ENCODE measurements around the gene STAM2. TPM values are rescaled to one million over a fixed set of nuclear protein-coding genes. Genes with fewer than 3 reads are reported as not detected.
A peak's percentile ranks its signal among the peaks of the same experiment; 100 is the strongest.
"Not testable (repeated sequence)": the region's sequence is repeated elsewhere in the genome, so short reads cannot be mapped to it uniquely, and the experiment has no call there.

STAM2 gene
- total RNA-seq, 2 donors from 2014 or later: 14.8 to 17.3 TPM

GRCh38 chr2:152183401-152184073 is 8.0 kb upstream of the STAM2 start:
- H3K36me3 Mint-ChIP-seq (ENCODE audit: low read depth): no peaks in the 10 kb centered on the region
- H3K27ac Mint-ChIP-seq: no peak overlapping the region
- no peak for ATAC-seq (replicated peaks)
- no peak overlapping the region for H3K4me3 Mint-ChIP-seq
- peaks cover 23% of the 10 kb centered on the region for H3K27me3 Mint-ChIP-seq
- no peaks in the 10 kb centered on the region for H3K9me3 Mint-ChIP-seq
- H3K4me1 Mint-ChIP-seq: no peaks in the 10 kb centered on the region

GRCh38 chr2:152177667-152178066 is 2.1 kb upstream of the STAM2 start:
- ATAC-seq (replicated peaks); H3K27ac Mint-ChIP-seq; H3K4me3 Mint-ChIP-seq; H3K27me3 Mint-ChIP-seq; H3K36me3 Mint-ChIP-seq (ENCODE audit: low read depth); H3K4me1 Mint-ChIP-seq; H3K9me3 Mint-ChIP-seq: not testable (repeated sequence)

DNA sequence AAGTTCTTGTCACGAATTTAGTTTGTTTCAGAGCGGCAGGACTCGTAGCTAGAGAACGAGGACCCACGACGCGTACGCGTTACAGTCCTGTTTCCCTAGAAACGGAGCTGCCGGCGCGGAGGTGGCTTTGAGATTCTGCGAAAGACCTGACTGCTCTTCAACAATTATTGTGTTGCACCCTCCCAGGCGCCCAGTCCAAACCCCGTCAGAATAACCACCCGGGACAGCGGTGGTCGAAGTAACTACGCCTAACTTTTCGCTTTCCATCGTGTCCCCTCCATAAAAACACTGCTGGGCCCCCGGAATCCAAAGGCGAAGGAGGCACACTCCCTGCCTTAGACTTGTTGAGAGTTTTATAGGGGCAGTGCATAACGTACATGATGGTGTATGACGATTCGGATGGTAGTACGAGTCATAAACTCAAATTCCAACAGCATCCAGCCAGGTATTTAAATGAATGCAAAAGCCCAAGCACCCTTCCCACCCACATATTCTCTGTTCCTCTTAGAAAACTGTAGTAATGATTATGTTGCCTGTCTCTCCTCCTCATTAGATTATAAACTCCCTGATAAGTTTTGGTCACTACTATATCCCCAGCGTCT is 651 bp upstream of the STAM2 start:
- peak overlapping the region; percentile 92 for H3K4me3 Mint-ChIP-seq
- H3K27me3 Mint-ChIP-seq: no peaks in the 10 kb centered on the region
- peaks cover 5% of the 10 kb centered on the region for H3K36me3 Mint-ChIP-seq (ENCODE audit: low read depth)
- H3K27ac Mint-ChIP-seq: peak overlapping the region; percentile 99
- peaks cover 14% of the 10 kb centered on the region for H3K4me1 Mint-ChIP-seq
- no peaks in the 10 kb centered on the region for H3K9me3 Mint-ChIP-seq
- ATAC-seq (replicated peaks): peak; percentile 37

GRCh38 chr2:152175012-152175367 is 573 bp downstream of the STAM2 start:
- Mint-ChIP-seq H3K36me3 (ENCODE audit: low read depth) (peaks cover 5% of the 10 kb centered on the region), H3K4me1 (peaks cover 14% of the 10 kb centered on the region), H3K27ac (peak overlapping the region; percentile 99), H3K4me3 (peak overlapping the region; percentile 92), H3K9me3 (no peaks in the 10 kb centered on the region), H3K27me3 (no peaks in the 10 kb centered on the region)
- ATAC-seq (replicated peaks): peak; percentile 12

DNA sequence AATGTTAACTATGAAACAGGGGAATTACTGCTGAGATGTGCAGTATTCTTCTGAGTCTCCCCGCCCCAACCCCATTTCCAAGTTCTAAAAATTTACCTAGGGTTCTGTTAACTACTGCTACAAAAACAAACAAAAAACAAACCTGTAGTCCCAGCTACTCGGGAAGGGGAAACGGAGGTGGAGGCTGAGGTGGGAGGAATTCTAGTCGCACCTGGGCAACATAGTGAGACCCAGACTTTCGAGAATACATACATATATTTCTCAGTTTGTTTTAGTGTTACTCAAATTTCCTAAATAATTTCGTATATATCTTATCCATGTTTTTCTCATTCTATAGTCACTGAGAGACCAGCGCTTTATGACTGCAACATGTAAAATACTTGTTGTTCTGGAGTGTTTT is 989 bp downstream of the STAM2 start:
- Mint-ChIP-seq H3K9me3 (no peaks in the 10 kb centered on the region), H3K27me3 (no peaks in the 10 kb centered on the region), H3K27ac (peak overlapping the region; percentile 99), H3K4me3 (peak overlapping the region; percentile 92), H3K4me1 (peaks cover 14% of the 10 kb centered on the region), H3K36me3 (ENCODE audit: low read depth) (peaks cover 7% of the 10 kb centered on the region)
- no peak for ATAC-seq (replicated peaks)

DNA sequence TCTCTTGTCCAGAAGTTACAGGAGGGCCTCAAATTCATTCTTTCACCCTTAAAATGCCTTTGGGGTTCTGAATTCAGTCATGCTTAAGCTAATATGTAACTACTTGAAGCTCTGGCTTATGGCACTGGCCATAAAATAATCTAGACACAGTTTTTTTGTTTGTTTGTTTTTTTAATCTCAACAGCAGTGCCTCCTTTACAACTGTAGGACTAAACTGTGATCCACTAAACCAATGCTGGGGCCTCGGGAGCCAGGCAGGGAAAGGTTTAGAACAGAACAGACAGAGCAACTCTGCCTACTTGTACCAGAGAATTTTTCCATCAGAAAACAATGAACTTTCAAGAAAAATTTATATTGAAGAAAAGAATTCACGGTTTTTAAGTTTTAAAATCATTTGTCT is 1.7 kb downstream of the STAM2 start:
- ATAC-seq (replicated peaks): no peak
- Mint-ChIP-seq H3K36me3 (ENCODE audit: low read depth) (peaks cover 11% of the 10 kb centered on the region), H3K27ac (no peak overlapping the region), H3K4me3 (peak overlapping the region; percentile 92), H3K4me1 (peaks cover 14% of the 10 kb centered on the region), H3K27me3 (no peaks in the 10 kb centered on the region), H3K9me3 (no peaks in the 10 kb centered on the region)

GRCh38 chr2:152172201-152172785 is 3.3 kb downstream of the STAM2 start:
- not testable (repeated sequence) for H3K27me3 Mint-ChIP-seq; H3K9me3 Mint-ChIP-seq; H3K4me3 Mint-ChIP-seq; ATAC-seq (replicated peaks)
- Mint-ChIP-seq H3K36me3 (ENCODE audit: low read depth) (peaks cover 11% of the 10 kb centered on the region), H3K4me1 (peaks cover 18% of the 10 kb centered on the region), H3K27ac (peak overlapping the region; percentile 17)

- Mint-ChIP-seq H3K4me1 (peaks cover 23% of the 10 kb centered on the region), H3K27ac (peak overlapping the region; percentile 17), H3K36me3 (ENCODE audit: low read depth) (peaks cover 11% of the 10 kb centered on the region), H3K27me3 (no peaks in the 10 kb centered on the region), H3K4me3 (no peak overlapping the region), H3K9me3 (no peaks in the 10 kb centered on the region)
- ATAC-seq (replicated peaks): no peak
Observed at GRCh38 chr2:152171718-152172117, 3.8 kb downstream of the STAM2 start.

- H3K27ac Mint-ChIP-seq; H3K4me3 Mint-ChIP-seq; H3K36me3 Mint-ChIP-seq (ENCODE audit: low read depth); H3K9me3 Mint-ChIP-seq; H3K27me3 Mint-ChIP-seq; ATAC-seq (replicated peaks): not testable (repeated sequence)
- peaks cover 26% of the 10 kb centered on the region for H3K4me1 Mint-ChIP-seq
Observed at GRCh38 chr2:152169158-152169557, 6.4 kb downstream of the STAM2 start.

DNA sequence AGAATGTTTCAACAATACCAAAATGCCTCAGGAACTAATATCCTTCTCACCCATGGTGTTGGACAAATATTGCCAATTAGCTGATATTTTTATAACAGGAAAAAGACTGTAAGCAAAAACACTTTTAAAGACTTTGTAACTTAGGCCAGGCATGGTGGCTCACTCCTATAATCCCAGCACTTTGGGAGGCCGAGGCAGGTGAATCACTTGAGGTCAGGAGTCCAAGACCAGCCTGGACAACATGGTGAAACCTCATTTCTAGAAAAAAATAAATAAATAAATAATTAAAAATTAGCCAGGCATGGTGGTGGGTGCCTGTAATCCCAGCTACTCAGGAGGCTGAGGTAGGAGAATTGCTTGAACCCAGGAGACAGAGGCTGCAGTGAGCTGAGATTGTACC is 8.1 kb downstream of the STAM2 start:
- H3K4me3 Mint-ChIP-seq; H3K27ac Mint-ChIP-seq; H3K36me3 Mint-ChIP-seq (ENCODE audit: low read depth); H3K27me3 Mint-ChIP-seq; ATAC-seq (replicated peaks); H3K9me3 Mint-ChIP-seq: not testable (repeated sequence)
- H3K4me1 Mint-ChIP-seq: peaks cover 31% of the 10 kb centered on the region

GRCh38 chr2:152167065-152167464 is 8.5 kb downstream of the STAM2 start:
- H3K27me3 Mint-ChIP-seq: no peaks in the 10 kb centered on the region
- peak overlapping the region; percentile 46 for H3K27ac Mint-ChIP-seq
- no peak for ATAC-seq (replicated peaks)
- peak overlapping the region; percentile 35 for H3K4me3 Mint-ChIP-seq
- peaks cover 28% of the 10 kb centered on the region for H3K4me1 Mint-ChIP-seq
- peaks cover 5% of the 10 kb centered on the region for H3K36me3 Mint-ChIP-seq (ENCODE audit: low read depth)
- no peaks in the 10 kb centered on the region for H3K9me3 Mint-ChIP-seq

GRCh38 chr2:152166633-152167032 is 8.9 kb downstream of the STAM2 start:
- Mint-ChIP-seq H3K36me3 (ENCODE audit: low read depth) (peaks cover 9% of the 10 kb centered on the region), H3K27ac (peak overlapping the region; percentile 46), H3K4me3 (peak overlapping the region; percentile 35), H3K27me3 (no peaks in the 10 kb centered on the region), H3K9me3 (no peaks in the 10 kb centered on the region), H3K4me1 (peaks cover 23% of the 10 kb centered on the region)
- ATAC-seq (replicated peaks): peak; percentile 70

DNA sequence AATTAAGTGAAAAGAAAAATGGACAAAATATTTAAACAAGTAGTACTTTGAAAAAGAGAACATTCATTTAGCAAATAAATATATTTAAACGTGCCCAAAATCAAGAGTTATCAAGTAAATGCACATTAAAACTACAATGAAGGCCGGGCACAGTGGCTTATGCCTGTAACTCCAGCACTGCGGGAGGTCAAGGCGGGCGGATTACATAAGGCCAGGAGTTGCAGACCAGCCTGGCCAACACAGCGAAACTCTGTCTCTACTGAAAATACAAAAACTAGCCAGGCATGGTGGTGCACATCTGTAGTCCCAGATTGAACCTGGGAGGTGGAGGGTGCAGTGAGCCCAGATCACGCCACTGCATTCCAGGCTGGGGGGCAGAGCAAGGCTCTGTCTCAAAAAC is 9.8 kb downstream of the STAM2 start:
- Mint-ChIP-seq H3K27me3 (no peaks in the 10 kb centered on the region), H3K4me1 (peaks cover 23% of the 10 kb centered on the region), H3K4me3 (peak overlapping the region; percentile 35), H3K9me3 (no peaks in the 10 kb centered on the region), H3K27ac (no peak overlapping the region), H3K36me3 (ENCODE audit: low read depth) (peaks cover 11% of the 10 kb centered on the region)
- ATAC-seq (replicated peaks): no peak

GRCh38 chr2:152165306-152165705 is 10.3 kb downstream of the STAM2 start:
- ATAC-seq (replicated peaks): no peak
- H3K4me3 Mint-ChIP-seq: no peak overlapping the region
- H3K27ac Mint-ChIP-seq: no peak overlapping the region
- no peaks in the 10 kb centered on the region for H3K27me3 Mint-ChIP-seq
- H3K36me3 Mint-ChIP-seq (ENCODE audit: low read depth): peaks cover 11% of the 10 kb centered on the region
- peaks cover 23% of the 10 kb centered on the region for H3K4me1 Mint-ChIP-seq
- H3K9me3 Mint-ChIP-seq: no peaks in the 10 kb centered on the region

GRCh38 chr2:152163669-152164068 is 11.9 kb downstream of the STAM2 start:
- H3K27me3 Mint-ChIP-seq; H3K9me3 Mint-ChIP-seq; H3K27ac Mint-ChIP-seq; H3K36me3 Mint-ChIP-seq (ENCODE audit: low read depth); ATAC-seq (replicated peaks); H3K4me3 Mint-ChIP-seq: not testable (repeated sequence)
- H3K4me1 Mint-ChIP-seq: peaks cover 20% of the 10 kb centered on the region

Data from activated T-helper 17 cell treated with anti-CD3 and anti-CD28 coated beads, Interleukin-2, amount 50 U/mL, for 72 hours (primary cell).